Umbilical cord (tissue), 2 donors: ENCODE results near the gene TMEM119. TPM values are rescaled to one million over a fixed set of nuclear protein-coding genes. Genes with fewer than 3 reads are reported as not detected.

Experiments
- DNase-seq: peaks from one replicate; pipeline ENCODE4 v3.0.0-alpha.2; 2015; ENCODE audit warnings: low spot score
- total RNA-seq: library from RNA; depleted of rRNA; stranded (reverse); fragments of >200 nt; gene quantifications from one replicate; pipeline ENCODE4 v1.2.3, GENCODE V29; 2014; ENCODE audit warnings: low replicate concordance; ENCODE audit not compliant: insufficient read depth

TMEM119 gene
- total RNA-seq, 1 donor from 2014 or later, result 85.0 TPM

GRCh38 chr12:108616941-108617858 is 19.3 kb upstream of the TMEM119 start:
- no peak for DNase-seq

GRCh38 chr12:108616359-108616758 is 18.5 kb upstream of the TMEM119 start:
- no peak for DNase-seq

GRCh38 chr12:108615918-108616317 is 18.0 kb upstream of the TMEM119 start:
- no peak for DNase-seq

- DNase-seq, result no peak
Observed at GRCh38 chr12:108614639-108615038, 16.8 kb upstream of the TMEM119 start.

- no peak for DNase-seq
Observed at GRCh38 chr12:108614041-108614440, 16.2 kb upstream of the TMEM119 start.

- DNase-seq, result no peak
Observed at GRCh38 chr12:108613548-108613947, 15.7 kb upstream of the TMEM119 start.

- no peak for DNase-seq
Observed at GRCh38 chr12:108612788-108613282, 15.0 kb upstream of the TMEM119 start.

GRCh38 chr12:108611884-108612415 is 14.1 kb upstream of the TMEM119 start:
- DNase-seq, result no peak

GRCh38 chr12:108610856-108611605 is 13.1 kb upstream of the TMEM119 start:
- DNase-seq, result no peak

GRCh38 chr12:108610336-108610815 is 12.5 kb upstream of the TMEM119 start:
- no peak for DNase-seq

- DNase-seq, result peak; percentile 95
Observed at GRCh38 chr12:108609537-108610335, 11.9 kb upstream of the TMEM119 start.

GRCh38 chr12:108608616-108609015 is 10.7 kb upstream of the TMEM119 start:
- no peak for DNase-seq

- no peak for DNase-seq
Observed at GRCh38 chr12:108607981-108608600, 10.2 kb upstream of the TMEM119 start.

- no peak for DNase-seq
Observed at GRCh38 chr12:108606492-108606891, 8.6 kb upstream of the TMEM119 start.

- DNase-seq, result no peak
Observed at GRCh38 chr12:108605690-108606406, 8.0 kb upstream of the TMEM119 start.

GRCh38 chr12:108605000-108605689 is 7.3 kb upstream of the TMEM119 start:
- no peak for DNase-seq

- DNase-seq, result no peak
Observed at GRCh38 chr12:108604208-108604941, 6.5 kb upstream of the TMEM119 start.

GRCh38 chr12:108603743-108604142 is 5.9 kb upstream of the TMEM119 start:
- no peak for DNase-seq
